ENCODE data around the gene PNPLA5. TPM values are rescaled to one million over a fixed set of nuclear protein-coding genes. Genes with fewer than 3 reads are reported as not detected.
"Not testable (repeated sequence)": the region's sequence is repeated elsewhere in the genome, so short reads cannot be mapped to it uniquely, and the experiment has no call there.

The PNPLA5 gene
- total and polyA plus RNA-seq, 2 donors: not detected

DNA sequence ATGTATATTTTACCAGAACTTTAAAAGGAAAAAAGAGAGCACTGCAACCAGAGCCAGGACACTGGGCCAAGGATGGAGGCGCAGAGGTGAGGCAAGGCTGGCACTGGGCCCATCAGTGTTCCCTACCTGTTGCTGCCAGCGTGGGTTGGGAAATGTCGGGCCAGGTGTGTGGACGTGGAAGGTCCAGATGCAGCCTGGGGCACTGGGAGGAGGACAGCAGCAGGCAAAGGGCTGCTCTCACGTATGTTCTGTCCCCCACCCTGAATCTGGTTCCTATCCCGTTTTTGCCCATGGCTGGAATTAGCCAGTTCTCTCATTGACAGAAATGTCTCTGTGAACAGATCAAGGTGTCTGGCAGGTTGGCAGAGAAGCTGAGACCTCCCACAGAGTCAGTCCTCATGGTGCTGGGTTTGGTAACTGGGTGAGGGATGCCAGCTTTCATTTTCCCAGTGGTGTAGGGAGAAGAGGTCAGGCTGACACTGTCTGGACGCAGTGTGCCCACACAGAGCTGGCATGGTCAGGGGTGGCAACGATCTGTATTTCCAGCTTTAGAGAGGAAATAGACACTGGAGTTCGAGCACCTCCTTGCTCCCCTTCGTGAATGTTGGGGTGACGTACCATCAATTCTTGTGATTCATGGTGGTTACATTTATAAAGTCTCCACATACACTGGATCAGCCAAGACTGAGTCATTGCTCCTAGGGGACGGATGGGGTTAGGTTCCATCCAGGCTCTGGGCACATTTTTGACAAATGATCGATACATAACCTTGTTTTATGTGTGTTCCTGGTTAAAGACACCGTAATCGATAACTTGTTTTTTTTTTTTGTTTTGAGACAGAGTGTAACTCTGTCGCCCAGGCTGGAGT, 27.5 kb upstream of the PNPLA5 start:
- Histone ChIP-seq H3K4me1 (ENCODE audit: insufficient read depth) (no peaks in the 10 kb centered on the region), H3K36me3 (ENCODE audit: insufficient read depth) (no peaks in the 10 kb centered on the region), H3K27ac (ENCODE audit: low read depth) (no peak overlapping the region), H3K4me3 (ENCODE audit: low read depth, low read length) (no peak overlapping the region)
- WGBS: 81% methylated on average over 16 of the region's 16 CpGs
- no peak for DNase-seq (ENCODE audit: extremely low spot score)

DNA sequence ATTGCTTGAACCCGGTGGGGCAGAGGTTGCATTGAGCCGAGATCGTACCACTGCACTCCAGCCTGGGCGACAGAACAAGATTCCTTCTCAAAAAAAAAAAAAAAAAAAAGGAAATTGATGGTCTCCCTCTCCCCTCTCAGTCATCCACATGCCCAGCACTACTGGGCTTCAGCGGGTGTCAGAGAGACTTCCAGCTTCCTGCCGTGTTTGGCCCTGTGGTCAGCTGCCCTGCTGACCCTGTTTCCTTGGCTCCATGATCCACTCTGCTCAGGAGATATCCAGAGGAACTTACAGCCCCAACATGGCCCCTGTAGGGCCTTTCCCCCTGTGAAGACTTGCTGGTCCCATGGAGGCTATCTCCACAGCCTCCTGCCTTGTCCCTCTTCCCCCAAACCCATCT, 25.7 kb upstream of the PNPLA5 start:
- Histone ChIP-seq H3K36me3 (ENCODE audit: insufficient read depth) (no peaks in the 10 kb centered on the region), H3K27ac (ENCODE audit: low read depth) (no peak overlapping the region), H3K4me1 (ENCODE audit: insufficient read depth) (no peaks in the 10 kb centered on the region), H3K4me3 (ENCODE audit: low read depth, low read length) (no peak overlapping the region)
- DNase-seq (ENCODE audit: extremely low spot score): no peak
- 82% methylated on average over 6 of the region's 6 CpGs for WGBS

DNA sequence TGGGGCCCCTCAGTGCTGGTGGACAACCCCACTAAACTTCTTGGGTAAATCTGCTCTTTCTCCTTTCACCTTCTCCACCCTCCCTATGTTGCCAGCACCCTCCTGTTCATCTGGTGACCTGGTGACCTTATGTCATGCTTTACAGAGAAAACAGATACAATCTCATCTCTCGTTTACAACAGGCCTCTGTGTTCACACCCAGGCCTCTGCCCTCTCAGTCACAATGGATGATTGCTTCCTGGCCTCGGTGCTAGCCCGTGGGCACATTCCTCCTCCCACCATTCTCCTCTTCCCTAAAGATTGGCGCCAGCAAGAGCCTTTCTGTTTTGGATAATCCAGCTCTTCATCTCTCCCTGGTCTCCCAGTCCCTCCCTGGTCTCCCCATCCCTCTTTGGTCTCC, 19.5 kb upstream of the PNPLA5 start:
- 17% methylated on average over 4 of the region's 4 CpGs for WGBS
- Histone ChIP-seq H3K4me1 (ENCODE audit: insufficient read depth) (no peaks in the 10 kb centered on the region), H3K36me3 (ENCODE audit: insufficient read depth) (no peaks in the 10 kb centered on the region), H3K27ac (ENCODE audit: low read depth) (no peak overlapping the region), H3K4me3 (ENCODE audit: low read depth, low read length) (no peak overlapping the region)
- DNase-seq (ENCODE audit: extremely low spot score): no peak

DNA sequence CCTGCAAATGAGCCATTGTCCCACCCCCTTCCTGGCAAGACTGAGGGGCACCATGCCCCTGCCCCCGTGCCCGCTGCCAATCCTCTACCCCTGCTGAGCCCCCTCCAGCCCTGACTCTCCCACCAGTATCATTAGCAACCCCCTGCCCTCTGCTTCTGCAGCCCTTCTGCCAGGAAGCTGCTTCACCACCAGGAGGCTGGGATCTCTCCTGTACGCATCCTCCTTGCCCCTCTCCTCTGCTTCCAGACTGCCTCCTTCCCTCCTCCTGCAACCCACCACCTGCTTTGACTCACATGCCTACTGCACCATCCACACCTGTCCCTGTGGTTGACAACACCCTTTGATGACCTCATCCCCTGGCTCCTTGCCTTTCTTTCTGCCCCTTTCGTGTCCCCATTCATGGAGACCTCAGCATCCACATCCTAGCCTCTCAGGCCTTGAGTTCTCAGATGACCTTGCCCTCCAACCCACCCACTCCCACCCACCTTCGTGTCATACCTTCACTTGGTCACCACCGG, 18.4 kb upstream of the PNPLA5 start:
- Histone ChIP-seq H3K4me1 (ENCODE audit: insufficient read depth) (no peaks in the 10 kb centered on the region), H3K4me3 (ENCODE audit: low read depth, low read length) (no peak overlapping the region), H3K36me3 (ENCODE audit: insufficient read depth) (no peaks in the 10 kb centered on the region), H3K27ac (ENCODE audit: low read depth) (no peak overlapping the region)
- no peak for DNase-seq (ENCODE audit: extremely low spot score)
- WGBS: 67% methylated on average over 6 of the region's 6 CpGs

DNA sequence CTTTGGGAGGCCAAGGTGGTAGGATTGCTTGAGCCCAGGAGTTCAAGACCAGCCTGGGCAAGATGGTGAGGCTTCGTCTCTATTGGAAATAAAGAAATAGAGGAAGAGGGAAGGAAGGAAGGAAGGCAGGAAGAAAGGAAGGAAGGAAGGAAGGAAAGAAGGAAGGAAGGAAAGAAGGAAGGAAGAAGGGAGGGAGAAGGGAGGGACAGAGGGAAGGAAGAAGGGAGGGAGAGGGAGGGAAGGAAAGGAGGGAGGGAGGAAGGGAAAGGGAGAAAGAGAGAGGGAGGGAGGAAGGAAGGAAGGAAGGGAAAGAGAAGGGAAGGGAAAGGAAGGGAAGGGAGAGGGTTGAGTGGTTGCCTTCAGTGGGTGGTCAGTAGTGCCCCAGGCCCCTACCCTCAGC, 17.9 kb upstream of the PNPLA5 start:
- Histone ChIP-seq H3K4me1 (ENCODE audit: insufficient read depth) (no peaks in the 10 kb centered on the region), H3K4me3 (ENCODE audit: low read depth, low read length) (no peak overlapping the region), H3K27ac (ENCODE audit: low read depth) (no peak overlapping the region), H3K36me3 (ENCODE audit: insufficient read depth) (no peaks in the 10 kb centered on the region)
- 85% methylated on average over 1 of the region's 1 CpG for WGBS
- no peak for DNase-seq (ENCODE audit: extremely low spot score)

DNA sequence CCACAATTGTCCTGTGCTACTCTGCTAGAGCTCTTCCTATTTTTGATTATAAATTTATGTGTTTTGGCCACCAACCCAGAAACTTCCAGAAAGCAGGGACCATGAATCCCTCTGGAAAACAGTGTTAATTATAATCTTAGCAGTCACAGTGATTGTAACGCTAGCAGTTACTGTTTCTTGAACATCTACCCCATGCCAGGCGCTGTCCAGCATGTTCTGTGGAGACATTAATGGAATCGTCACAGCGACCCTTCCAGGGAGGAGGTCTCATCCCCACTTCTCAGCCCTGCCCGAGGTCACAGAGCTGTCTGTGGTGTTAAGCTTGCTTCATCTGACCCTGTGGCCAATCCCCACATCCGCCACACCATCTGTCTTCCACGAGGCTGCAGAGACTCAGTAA, 13.9 kb upstream of the PNPLA5 start:
- WGBS: 43% methylated on average over 7 of the region's 7 CpGs
- DNase-seq (ENCODE audit: extremely low spot score): no peak
- Histone ChIP-seq H3K27ac (ENCODE audit: low read depth) (no peak overlapping the region), H3K4me3 (ENCODE audit: low read depth, low read length) (no peak overlapping the region), H3K36me3 (ENCODE audit: insufficient read depth) (no peaks in the 10 kb centered on the region), H3K4me1 (ENCODE audit: insufficient read depth) (no peaks in the 10 kb centered on the region)

DNA sequence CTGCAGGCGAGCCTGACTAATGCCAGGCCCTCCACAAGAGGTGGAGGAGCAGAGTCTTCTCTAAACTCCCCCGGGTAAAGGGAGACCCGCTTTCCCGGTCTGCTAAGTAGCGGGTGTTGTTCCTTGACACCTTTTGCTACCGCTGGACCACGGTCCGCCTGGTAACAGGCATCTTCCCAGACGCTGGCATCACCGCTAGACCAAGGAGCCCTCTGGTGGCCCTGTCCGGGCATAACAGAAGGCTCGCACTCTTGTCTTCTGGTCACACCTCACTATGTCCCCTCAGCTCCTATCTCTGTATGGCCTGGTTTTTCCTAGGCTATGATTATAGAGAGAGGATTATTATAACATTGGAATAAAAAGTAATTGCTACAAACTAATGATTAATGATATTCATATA, 12.6 kb upstream of the PNPLA5 start:
- not testable (repeated sequence) for H3K4me3 ChIP-seq (ENCODE audit: low read depth, low read length); H3K36me3 ChIP-seq (ENCODE audit: insufficient read depth); H3K4me1 ChIP-seq (ENCODE audit: insufficient read depth); DNase-seq (ENCODE audit: extremely low spot score); H3K27ac ChIP-seq (ENCODE audit: low read depth)
- 30% methylated on average over 12 of the region's 12 CpGs for WGBS

DNA sequence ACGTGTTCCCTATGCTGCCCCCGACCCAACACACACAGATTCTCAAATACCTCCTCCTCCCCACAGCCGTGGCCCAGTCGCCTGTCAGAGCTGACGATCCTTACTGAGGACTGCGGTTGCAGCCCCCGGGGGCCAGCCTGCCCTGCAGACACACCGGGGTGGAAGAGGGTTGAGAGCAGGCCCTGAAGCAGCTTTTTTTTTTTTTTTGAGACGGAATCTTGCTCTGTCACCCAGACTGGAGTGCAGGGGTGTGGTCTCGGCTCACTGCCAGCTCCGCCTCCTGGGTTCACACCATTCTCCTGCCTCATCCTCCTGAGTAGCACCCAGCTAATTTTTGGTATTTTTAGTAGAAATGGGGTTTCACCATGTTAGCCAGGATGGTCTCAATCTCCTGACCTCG, 11.2 kb upstream of the PNPLA5 start:
- DNase-seq (ENCODE audit: extremely low spot score); H3K4me1 ChIP-seq (ENCODE audit: insufficient read depth); H3K36me3 ChIP-seq (ENCODE audit: insufficient read depth); H3K4me3 ChIP-seq (ENCODE audit: low read depth, low read length); H3K27ac ChIP-seq (ENCODE audit: low read depth): not testable (repeated sequence)
- 73% methylated on average over 12 of the region's 12 CpGs for WGBS

DNA sequence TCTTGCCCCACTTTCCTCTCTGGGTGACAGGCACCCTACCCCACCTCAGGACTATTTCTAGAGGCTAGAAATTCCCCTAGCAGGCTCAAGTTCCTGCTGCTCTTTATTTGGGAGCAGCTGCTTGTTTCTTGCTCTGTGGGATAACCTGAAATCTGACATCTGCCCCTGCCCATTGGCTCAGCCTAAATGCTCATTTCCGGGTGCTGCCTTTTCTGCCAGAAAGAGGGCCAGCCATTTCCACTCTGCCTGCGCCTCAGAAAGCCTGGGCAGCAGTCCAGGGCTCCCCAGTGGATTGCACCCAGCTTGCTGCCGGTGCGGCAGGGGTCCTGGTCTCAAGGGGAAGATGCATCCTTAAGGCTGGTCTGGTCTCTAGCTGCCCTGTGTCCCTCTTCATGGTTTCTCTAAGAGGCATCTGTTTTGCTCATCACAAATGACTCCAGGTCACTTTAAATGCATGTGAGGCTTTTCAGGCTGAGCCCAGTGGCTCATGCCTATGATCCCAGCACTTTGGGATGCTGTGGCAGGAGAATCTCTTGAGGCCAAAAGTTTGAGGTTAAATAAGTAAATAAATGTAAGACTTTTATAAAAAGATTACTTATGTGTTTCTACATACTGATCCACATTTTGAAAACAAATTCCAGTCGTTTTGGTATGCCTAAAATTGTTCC, 10.3 kb upstream of the PNPLA5 start:
- H3K4me3 ChIP-seq (ENCODE audit: low read depth, low read length): no peak overlapping the region
- no peak for DNase-seq (ENCODE audit: extremely low spot score)
- H3K4me1 ChIP-seq (ENCODE audit: insufficient read depth): no peaks in the 10 kb centered on the region
- H3K36me3 ChIP-seq (ENCODE audit: insufficient read depth): no peaks in the 10 kb centered on the region
- 29% methylated on average over 5 of the region's 5 CpGs for WGBS
- H3K27ac ChIP-seq (ENCODE audit: low read depth): no peak overlapping the region

DNA sequence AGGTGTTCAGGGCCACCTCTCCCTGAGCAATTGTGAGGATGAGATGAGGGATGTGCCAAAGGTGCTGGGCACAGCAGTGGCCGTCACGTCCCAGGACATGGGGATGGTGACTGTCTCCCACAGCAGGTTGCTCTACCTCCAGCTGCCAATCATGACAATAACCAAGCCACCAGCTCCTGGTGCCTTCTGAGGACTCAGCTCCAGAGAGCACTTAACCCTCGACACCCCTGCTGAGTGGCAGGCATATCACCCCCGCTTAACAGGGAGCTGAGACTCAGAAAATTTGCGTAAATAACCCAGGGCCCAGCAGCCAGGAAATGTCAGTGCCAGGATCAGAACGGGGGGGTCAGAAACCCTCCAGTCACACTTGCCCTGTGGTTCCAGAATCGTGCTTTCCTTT, 8.4 kb upstream of the PNPLA5 start:
- Histone ChIP-seq H3K4me1 (ENCODE audit: insufficient read depth) (no peaks in the 10 kb centered on the region), H3K27ac (ENCODE audit: low read depth) (no peak overlapping the region), H3K4me3 (ENCODE audit: low read depth, low read length) (no peak overlapping the region), H3K36me3 (ENCODE audit: insufficient read depth) (no peaks in the 10 kb centered on the region)
- DNase-seq (ENCODE audit: extremely low spot score): no peak
- WGBS: 51% methylated on average over 7 of the region's 7 CpGs

DNA sequence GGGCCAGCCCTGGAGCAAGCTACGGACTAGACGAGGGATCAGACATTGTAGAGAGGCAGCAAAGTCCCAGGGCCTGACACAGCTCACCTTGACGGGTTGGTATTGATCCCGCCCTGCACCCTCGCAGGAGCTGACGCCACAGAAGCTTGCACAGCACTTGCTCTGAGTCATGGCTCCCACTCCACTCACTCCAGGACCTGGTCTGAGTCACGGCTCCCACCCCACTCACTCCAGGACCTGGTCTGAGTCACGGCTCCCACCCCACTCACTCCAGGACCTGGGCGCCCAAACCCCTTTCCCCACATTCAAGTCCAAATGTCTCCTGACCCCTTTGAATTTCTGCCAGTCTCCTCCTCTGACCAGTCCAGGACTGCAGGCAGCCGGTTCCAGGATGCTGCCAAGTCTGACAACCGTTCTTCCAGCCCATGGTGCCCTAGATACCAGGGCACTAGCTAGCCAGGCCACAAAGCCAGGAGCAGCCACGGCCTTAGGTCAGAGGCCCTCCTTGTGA, 6.0 kb upstream of the PNPLA5 start:
- no peak for DNase-seq (ENCODE audit: extremely low spot score)
- WGBS: 52% methylated on average over 12 of the region's 12 CpGs
- Histone ChIP-seq H3K4me3 (ENCODE audit: low read depth, low read length) (no peak overlapping the region), H3K36me3 (ENCODE audit: insufficient read depth) (no peaks in the 10 kb centered on the region), H3K4me1 (ENCODE audit: insufficient read depth) (no peaks in the 10 kb centered on the region), H3K27ac (ENCODE audit: low read depth) (no peak overlapping the region)

DNA sequence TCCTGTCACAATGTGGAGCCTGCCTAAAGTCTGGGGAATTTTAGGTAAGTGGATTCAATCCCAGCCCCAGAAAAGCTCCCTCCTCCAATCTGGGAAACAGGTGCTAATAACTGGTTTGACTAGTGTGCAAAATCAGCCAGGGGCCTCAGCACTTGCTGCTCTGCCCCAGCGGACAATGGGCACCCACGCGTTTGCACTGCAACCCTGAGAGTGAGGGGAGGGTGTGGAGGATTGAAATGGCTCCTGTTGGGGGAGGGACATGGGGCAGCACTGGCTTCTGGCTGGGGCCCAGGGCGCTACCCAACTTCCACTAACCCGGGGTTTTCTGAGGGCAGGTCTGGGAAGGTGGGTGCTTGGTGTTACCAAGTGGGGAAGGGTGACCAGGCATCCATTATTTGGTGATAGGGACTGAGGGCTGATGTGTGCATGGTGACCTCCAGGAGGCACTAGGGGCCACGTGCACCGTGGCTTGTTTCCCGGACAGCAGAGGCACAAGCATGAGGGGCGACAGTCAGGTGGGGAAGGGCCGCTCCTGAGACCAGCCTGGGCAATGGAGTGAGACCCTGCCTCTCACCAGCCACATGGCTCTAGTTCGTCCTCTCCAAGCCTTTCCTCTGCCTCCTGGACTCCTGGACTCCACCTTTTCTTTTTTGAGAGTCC, 4.3 kb upstream of the PNPLA5 start:
- no peaks in the 10 kb centered on the region for H3K4me1 ChIP-seq (ENCODE audit: insufficient read depth)
- DNase-seq (ENCODE audit: extremely low spot score): no peak
- 46% methylated on average over 11 of the region's 11 CpGs for WGBS
- H3K36me3 ChIP-seq (ENCODE audit: insufficient read depth): no peaks in the 10 kb centered on the region
- H3K4me3 ChIP-seq (ENCODE audit: low read depth, low read length): no peak overlapping the region
- no peak overlapping the region for H3K27ac ChIP-seq (ENCODE audit: low read depth)

DNA sequence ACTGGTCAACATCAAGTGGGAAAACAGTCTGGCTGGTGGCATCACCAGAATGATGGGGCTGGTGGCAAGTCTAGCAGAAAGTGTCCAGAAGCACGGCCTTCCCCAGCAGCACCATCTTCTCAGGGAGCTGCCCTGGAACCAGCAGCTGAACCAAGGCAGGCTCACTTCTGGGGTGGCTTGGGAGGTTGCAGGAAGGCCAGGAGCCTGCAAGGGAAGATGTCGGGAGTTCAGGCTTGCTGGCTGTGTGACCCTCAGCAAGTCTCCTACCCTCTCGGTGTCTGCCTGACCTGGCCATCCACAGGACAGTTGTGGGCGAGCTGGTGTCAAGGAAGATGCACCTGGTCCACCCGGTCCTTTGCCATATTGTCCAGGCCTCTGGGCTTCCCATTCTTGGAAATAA, 2.3 kb upstream of the PNPLA5 start:
- Histone ChIP-seq H3K27ac (ENCODE audit: low read depth) (no peak overlapping the region), H3K4me3 (ENCODE audit: low read depth, low read length) (no peak overlapping the region)
- no peak for DNase-seq (ENCODE audit: extremely low spot score)

More for the DNA sequence above, 2.3 kb upstream of the PNPLA5 start:
- whole genome bisulfite sequencing: 91% methylated on average over 5 of the region's 5 CpGs
- Histone ChIP-seq H3K4me1 (ENCODE audit: insufficient read depth) (no peaks in the 10 kb centered on the region), H3K36me3 (ENCODE audit: insufficient read depth) (no peaks in the 10 kb centered on the region)
